ENCODE results near the gene PODXL2.

DNA sequence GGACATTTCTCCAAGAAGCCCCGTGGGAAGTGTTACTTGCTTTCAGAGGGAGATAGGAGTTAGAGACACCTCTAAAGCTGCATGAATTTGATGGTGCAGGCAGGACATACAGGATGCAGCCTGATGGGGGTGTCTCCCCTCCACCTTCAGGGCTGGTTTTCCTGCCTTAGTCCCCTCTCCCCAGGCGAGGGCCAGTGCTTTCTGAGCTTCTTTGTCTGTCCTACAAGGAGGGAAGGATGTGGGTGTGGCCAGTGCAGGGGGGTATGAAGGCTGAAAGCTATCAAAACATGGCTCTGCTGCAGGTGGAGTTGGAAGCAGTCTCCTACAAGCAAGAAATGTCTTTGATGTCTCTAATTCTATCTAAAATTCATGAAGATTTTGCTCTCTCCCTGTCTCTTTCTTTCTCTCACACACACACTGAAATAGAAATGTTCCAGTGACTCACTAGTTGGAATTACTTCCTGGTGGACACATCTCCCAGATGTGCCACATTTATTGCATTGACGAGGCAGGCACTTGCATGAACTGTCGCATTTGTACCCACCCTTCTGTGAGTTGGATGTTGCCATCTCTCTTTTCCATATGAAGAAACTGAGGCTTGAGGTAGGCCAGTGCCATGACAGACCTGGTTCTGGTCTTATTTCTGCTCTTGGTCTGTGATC, 13.9 kb upstream of the PODXL2 start:
- TF ChIP-seq CTCF (IDR thresholded peaks at IDR 0.05; ENCODE audit: insufficient read depth, low read depth, low read length) (no peak), EZH2 (IDR thresholded peaks at IDR 0.05; ENCODE audit: insufficient read depth, low read length) (no peak)

Data from astrocyte (in vitro differentiated cells and primary cell).